IPS-NIHi11 (cell line): ENCODE results near the gene HM13.
"Not testable (repeated sequence)": the region's sequence is repeated elsewhere in the genome, so short reads cannot be mapped to it uniquely, and the experiment has no call there.

Source experiments
- DNase-seq: peaks from one replicate; pipeline ENCODE4 v3.0.0; 2012; ENCODE audit warnings: mixed read lengths, low spot score

HM13 gene

GRCh38 chr20:31612271-31612640 is 98.0 kb downstream of the HM13 start:
- DNase-seq: not testable (repeated sequence)

- no peak for DNase-seq
Observed at GRCh38 chr20:31615416-31615815, 101.2 kb downstream of the HM13 start.

- DNase-seq: no peak
Observed at GRCh38 chr20:31617432-31618104, 103.3 kb downstream of the HM13 start.
